ENCODE data around the gene CACNA1C.

GRCh38 chr12:2029851-2030250 lies 22.9 kb upstream of the CACNA1C start:
- TF ChIP-seq CTCF (IDR thresholded peaks at IDR 0.05) (no peak), POLR2A (IDR thresholded peaks at IDR 0.05) (no peak)

Data from esophagus squamous epithelium (tissue), 4 donors.